Measurements from ENCODE around the gene DMPK. TPM values are rescaled to one million over a fixed set of nuclear protein-coding genes. Genes with fewer than 3 reads are reported as not detected.

Gene DMPK
- total and polyA plus RNA-seq, 4 experiments from 2014 or later: 1.3 to 32.9 (median 30.8) TPM; not detected in 1

GRCh38 chr19:45820413-45821102 lies 38.3 kb upstream of the DMPK start:
- H3K9me3 Mint-ChIP-seq: no peaks in the 10 kb centered on the region
- Histone ChIP-seq H3K4me1 (ENCODE audit: insufficient read depth, low read length) (peaks cover 4% of the 10 kb centered on the region), H3K9me3 (ENCODE audit: control insufficient read depth in 1 of 2, low read length in 2 of 2) (no peaks in the 10 kb centered on the region), H3K36me3 (ENCODE audit: insufficient read depth, low read length) (peaks cover 29% of the 10 kb centered on the region), H3K27me3 (ENCODE audit: insufficient read depth, low read length) (no peaks in the 10 kb centered on the region), H3K27ac (ENCODE audit: low read depth, low read length) (no peak overlapping the region), H3K4me3 (ENCODE audit: low read length in 2 of 2) (no peak overlapping the region)
- no peak overlapping the region for H3K4me3 Mint-ChIP-seq
- H3K4me1 Mint-ChIP-seq: peaks cover 0 to 6% (median 4%) of the 10 kb centered on the region in 4 donors
- DNase-seq: no peak
- intact Hi-C loops (cut with micrococcal nuclease): no loop called here
- no peaks in the 10 kb centered on the region for H3K27me3 Mint-ChIP-seq
- POLR2A ChIA-PET (ENCODE audit: partially characterized antibody): no interaction called here
- CTCF ChIA-PET (ENCODE audit: partially characterized antibody): interaction anchor here (0.8 to 5.3 kb wide), 3 partner anchors 9 to 21 kb away, joined by 3 to 14 read pairs (median 4); no protein-coding TSS in a partner anchor
- no peak overlapping the region for H3K27ac Mint-ChIP-seq
- peaks cover 9 to 28% of the 10 kb centered on the region in 2 donors for H3K36me3 Mint-ChIP-seq

GRCh38 chr19:45819769-45820168 lies 37.5 kb upstream of the DMPK start:
- Mint-ChIP-seq H3K4me3 (no peak overlapping the region), H3K4me1 (peaks cover 0 to 6% (median 4%) of the 10 kb centered on the region in 4 donors), H3K27me3 (no peaks in the 10 kb centered on the region), H3K9me3 (no peaks in the 10 kb centered on the region), H3K36me3 (peaks cover 7 to 28% of the 10 kb centered on the region in 2 donors), H3K27ac (no peak overlapping the region)
- DNase-seq: no peak
- no peak overlapping the region for H3K27ac ChIP-seq (ENCODE audit: low read depth, low read length)
- ChIA-PET POLR2A (ENCODE audit: partially characterized antibody) (no interaction called here), CTCF (ENCODE audit: partially characterized antibody) (interaction anchor here (0.8 to 5.3 kb wide), 4 partner anchors 11 to 64 kb away, joined by 4 to 23 read pairs (median 9); no protein-coding TSS in a partner anchor)
- no peaks in the 10 kb centered on the region for H3K9me3 ChIP-seq (ENCODE audit: control insufficient read depth in 1 of 2, low read length in 2 of 2)
- no peaks in the 10 kb centered on the region for H3K27me3 ChIP-seq (ENCODE audit: insufficient read depth, low read length)
- H3K4me1 ChIP-seq (ENCODE audit: insufficient read depth, low read length): peaks cover 4% of the 10 kb centered on the region
- no peak overlapping the region for H3K4me3 ChIP-seq (ENCODE audit: low read length in 2 of 2)
- intact Hi-C loops (cut with micrococcal nuclease): no loop called here
- H3K36me3 ChIP-seq (ENCODE audit: insufficient read depth, low read length): peaks cover 22% of the 10 kb centered on the region

DNA sequence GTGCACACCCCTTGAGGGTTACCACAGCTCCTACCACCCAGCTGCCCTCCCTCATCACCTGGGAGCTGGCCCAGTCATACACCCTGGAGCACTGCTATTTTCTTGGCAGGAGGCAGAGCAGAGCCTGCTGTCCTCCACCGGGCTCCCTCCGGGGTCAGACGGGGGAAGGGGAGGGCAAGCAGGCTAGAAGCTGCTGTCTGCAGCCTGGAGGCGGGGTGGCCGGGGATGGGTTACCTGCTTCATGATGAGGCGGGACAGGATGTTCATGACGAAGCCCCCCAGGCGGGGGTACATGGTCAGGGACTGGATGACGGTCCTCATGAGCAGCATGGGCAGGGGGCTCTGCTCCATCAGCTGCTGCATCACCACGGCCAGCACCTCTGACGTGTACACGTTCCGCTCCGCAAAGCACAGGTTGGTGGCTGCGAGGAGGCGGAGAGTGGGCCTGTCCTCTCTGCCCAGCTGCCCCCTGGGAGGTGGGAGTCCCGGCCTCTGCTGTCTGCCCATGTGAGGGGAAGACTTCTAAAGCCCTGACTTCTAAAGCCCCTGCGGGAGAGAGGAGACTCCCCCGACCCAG lies 35.5 kb upstream of the DMPK start:
- Mint-ChIP-seq H3K36me3 (peaks cover 3 to 17% of the 10 kb centered on the region in 2 donors), H3K4me1 (peaks cover 0 to 6% (median 4%) of the 10 kb centered on the region in 4 donors), H3K27ac (peak overlapping the region in 2 of 7 donors; percentile 82 to 89), H3K9me3 (no peaks in the 10 kb centered on the region), H3K27me3 (no peaks in the 10 kb centered on the region), H3K4me3 (no peak overlapping the region)
- no peak for DNase-seq
- Histone ChIP-seq H3K36me3 (ENCODE audit: insufficient read depth, low read length) (peaks cover 4% of the 10 kb centered on the region), H3K27ac (ENCODE audit: low read depth, low read length) (no peak overlapping the region), H3K4me3 (ENCODE audit: low read length in 2 of 2) (no peak overlapping the region), H3K27me3 (ENCODE audit: insufficient read depth, low read length) (no peaks in the 10 kb centered on the region), H3K9me3 (ENCODE audit: control insufficient read depth in 1 of 2, low read length in 2 of 2) (no peaks in the 10 kb centered on the region), H3K4me1 (ENCODE audit: insufficient read depth, low read length) (peaks cover 4% of the 10 kb centered on the region)
- ChIA-PET POLR2A (ENCODE audit: partially characterized antibody) (interaction anchor here (1.0 to 1.3 kb wide), 2 partner anchors 24 to 48 kb away, joined by 4 to 5 read pairs; partner anchors contain the start of gene SIX5), CTCF (ENCODE audit: partially characterized antibody) (interaction anchor here (0.8 to 5.3 kb wide), 15 partner anchors 9 to 176 kb away, joined by 3 to 23 read pairs (median 7); partner anchors contain the start of genes FBXO46, MYPOP and SIX5)
- intact Hi-C loops (cut with micrococcal nuclease): loop anchor here (1.0 kb wide), 4 partner anchors 45 to 198 kb away; partner anchors contain the start of gene SYMPK

- peaks cover 3 to 17% of the 10 kb centered on the region in 2 donors for H3K36me3 Mint-ChIP-seq
- POLR2A ChIA-PET (ENCODE audit: partially characterized antibody): interaction anchor here (1.0 to 1.6 kb wide), 4 partner anchors 25 to 69 kb away, joined by 4 to 6 read pairs (median 5); partner anchors contain the start of genes FOXA3, IRF2BP1, SIX5 and SYMPK
- intact Hi-C loops (cut with micrococcal nuclease): loop anchor here (1.0 kb wide), 4 partner anchors 46 to 199 kb away; partner anchors contain the start of gene SYMPK
- Histone ChIP-seq H3K27ac (ENCODE audit: low read depth, low read length) (no peak overlapping the region), H3K9me3 (ENCODE audit: control insufficient read depth in 1 of 2, low read length in 2 of 2) (no peaks in the 10 kb centered on the region), H3K36me3 (ENCODE audit: insufficient read depth, low read length) (no peaks in the 10 kb centered on the region), H3K27me3 (ENCODE audit: insufficient read depth, low read length) (no peaks in the 10 kb centered on the region), H3K4me3 (ENCODE audit: low read length in 2 of 2) (no peak overlapping the region), H3K4me1 (ENCODE audit: insufficient read depth, low read length) (peaks cover 4% of the 10 kb centered on the region)
- peak overlapping the region in 2 of 8 donors; percentile 28 to 62 for H3K4me3 Mint-ChIP-seq
- H3K27ac Mint-ChIP-seq: peak overlapping the region in 5 of 7 donors; percentile 36 to 89 (median 74)
- peaks cover 0 to 6% (median 4%) of the 10 kb centered on the region in 4 donors for H3K4me1 Mint-ChIP-seq
- no peaks in the 10 kb centered on the region for H3K27me3 Mint-ChIP-seq
- H3K9me3 Mint-ChIP-seq: no peaks in the 10 kb centered on the region
- DNase-seq: peak; percentile 92 to 95 (median 92)
- CTCF ChIA-PET (ENCODE audit: partially characterized antibody): interaction anchor here (0.6 to 5.3 kb wide), 27 partner anchors 8 to 281 kb away, joined by 3 to 23 read pairs (median 4); partner anchors contain the start of genes FBXO46, MYPOP, SIX5 and SYMPK
Measured at GRCh38 chr19:45817010-45817724, 34.9 kb upstream of the DMPK start.

DNA sequence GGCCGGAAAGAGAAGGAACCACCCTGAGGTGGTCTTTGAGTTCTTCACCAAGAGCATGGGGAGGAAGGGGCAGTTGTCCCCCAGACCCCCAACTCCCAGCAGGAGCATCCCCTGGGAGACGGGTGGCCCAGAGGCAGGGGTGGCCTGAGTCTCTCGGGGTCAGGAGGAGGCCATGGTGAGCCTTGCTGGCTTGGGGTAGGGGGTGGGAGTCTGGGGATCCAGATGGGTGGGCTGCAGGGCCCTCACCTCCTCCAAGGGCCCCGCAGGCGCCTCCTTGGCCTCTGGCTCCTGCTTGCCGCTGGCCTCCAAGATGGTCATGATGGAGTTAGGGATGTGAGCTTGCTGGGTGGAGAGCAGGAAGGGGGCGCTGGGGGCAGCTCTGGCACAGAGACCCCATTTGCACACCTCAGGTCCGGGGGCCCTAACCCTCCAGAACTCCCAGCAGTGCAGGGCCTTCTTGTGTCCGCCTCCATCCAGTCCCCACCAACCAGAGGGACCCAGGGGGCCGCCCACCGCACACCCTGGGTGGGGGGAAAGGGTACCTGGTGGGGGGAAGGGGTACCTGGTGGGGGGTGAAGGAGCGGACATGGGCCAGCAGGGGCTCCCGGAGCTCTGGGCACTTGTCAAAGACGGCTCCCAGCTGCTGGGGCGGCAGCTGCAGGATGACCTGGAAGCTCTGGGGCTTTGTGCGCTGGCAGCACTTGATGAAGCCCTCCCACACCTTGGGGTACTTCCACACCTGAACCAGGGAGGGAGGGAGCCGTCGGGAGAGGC lies 34.1 kb upstream of the DMPK start:
- Histone ChIP-seq H3K36me3 (ENCODE audit: insufficient read depth, low read length) (no peaks in the 10 kb centered on the region), H3K27ac (ENCODE audit: low read depth, low read length) (no peak overlapping the region), H3K9me3 (ENCODE audit: control insufficient read depth in 1 of 2, low read length in 2 of 2) (no peaks in the 10 kb centered on the region), H3K27me3 (ENCODE audit: insufficient read depth, low read length) (no peaks in the 10 kb centered on the region), H3K4me3 (ENCODE audit: low read length in 2 of 2) (no peak overlapping the region), H3K4me1 (ENCODE audit: insufficient read depth, low read length) (peaks cover 4% of the 10 kb centered on the region)
- intact Hi-C loops (cut with micrococcal nuclease): loop anchor here (1.0 kb wide), 4 partner anchors 46 to 200 kb away; partner anchors contain the start of gene SYMPK
- H3K27me3 Mint-ChIP-seq: no peaks in the 10 kb centered on the region
- no peak overlapping the region for H3K4me3 Mint-ChIP-seq
- H3K27ac Mint-ChIP-seq: peak overlapping the region in 1 of 7 donors; percentile 82
- no peaks in the 10 kb centered on the region for H3K9me3 Mint-ChIP-seq
- POLR2A ChIA-PET (ENCODE audit: partially characterized antibody): interaction anchor here (1.3 to 1.6 kb wide), 3 partner anchors 47 to 70 kb away, joined by 5 to 6 read pairs (median 5); partner anchors contain the start of genes FOXA3, IRF2BP1, SIX5 and SYMPK
- DNase-seq: no peak
- H3K4me1 Mint-ChIP-seq: peaks cover 0 to 6% (median 4%) of the 10 kb centered on the region in 4 donors
- H3K36me3 Mint-ChIP-seq: peaks cover 3 to 17% of the 10 kb centered on the region in 2 donors
- CTCF ChIA-PET (ENCODE audit: partially characterized antibody): interaction anchor here (0.6 to 3.2 kb wide), 22 partner anchors 8 to 281 kb away, joined by 3 to 23 read pairs (median 4); partner anchors contain the start of genes MYPOP, SIX5 and SYMPK

GRCh38 chr19:45815481-45816216 lies 33.4 kb upstream of the DMPK start:
- intact Hi-C loops (cut with micrococcal nuclease): no loop called here

More at GRCh38 chr19:45815481-45816216, 33.4 kb upstream of the DMPK start:
- Histone ChIP-seq H3K27ac (ENCODE audit: low read depth, low read length) (no peak overlapping the region), H3K27me3 (ENCODE audit: insufficient read depth, low read length) (no peaks in the 10 kb centered on the region), H3K4me3 (ENCODE audit: low read length in 2 of 2) (no peak overlapping the region), H3K9me3 (ENCODE audit: control insufficient read depth in 1 of 2, low read length in 2 of 2) (no peaks in the 10 kb centered on the region), H3K36me3 (ENCODE audit: insufficient read depth, low read length) (no peaks in the 10 kb centered on the region), H3K4me1 (ENCODE audit: insufficient read depth, low read length) (peaks cover 4% of the 10 kb centered on the region)
- Mint-ChIP-seq H3K27me3 (no peaks in the 10 kb centered on the region), H3K27ac (no peak overlapping the region), H3K36me3 (peaks cover 0 to 14% of the 10 kb centered on the region in 2 donors), H3K4me3 (no peak overlapping the region), H3K4me1 (peaks cover 0 to 6% (median 4%) of the 10 kb centered on the region in 4 donors), H3K9me3 (peaks cover 0 to 2% (median 0%) of the 10 kb centered on the region in 8 donors)
- POLR2A ChIA-PET (ENCODE audit: partially characterized antibody): interaction anchor here (1.6 kb wide), 1 partner anchor 48 kb away, joined by 6 read pairs; the partner anchor contains the start of genes FOXA3 and SYMPK
- no peak for DNase-seq
- CTCF ChIA-PET (ENCODE audit: partially characterized antibody): interaction anchor here (1.1 to 1.5 kb wide), 3 partner anchors 9 to 47 kb away, joined by 3 to 6 read pairs (median 5); partner anchors contain the start of gene SYMPK

Data from CD4-positive, alpha-beta memory T cell (primary cell).